K562 (cell line): ENCODE measurements around the gene CBX1. TPM values are rescaled to one million over a fixed set of nuclear protein-coding genes. Genes with fewer than 3 reads are reported as not detected.

Experiments
- ATAC-seq: fragments of 200-7000 bp; cut with Tn5 transposase; 3 replicates; pipeline ENCODE4 v1.9.1; 2020; ENCODE audit warnings: moderate library complexity
- BruUV-seq: library from RNA; stranded (reverse); fragments of 400-500 nt; replicated peaks from 2 replicates; lab custom pipeline; 2021; lab: Mats Ljungman, UMichigan
- CTCF ChIA-PET: fragments of 300-600 bp; formaldehyde crosslinking; extraction: SDS; loops from one replicate; lab custom pipeline; 2021; ENCODE audit warnings: low intra/inter-chr PET ratio; lab: Yijun Ruan, JAX
- POLR2A ChIA-PET: fragments of 300-600, 350-650 bp; sonication (Branson Sonifier 250); formaldehyde crosslinking; extraction: SDS; loops from one replicate; lab custom pipeline; 2021; ENCODE audit warnings: antibody characterized with exemption, inconsistent platforms; lab: Yijun Ruan, JAX
- DNase-seq, 4 experiments: peaks; one replicate each; pipeline versions ENCODE4 v3.0.0 to v3.0.0-alpha.2; 2011 to 2018; ENCODE audit warnings: low spot score in 3 of 4, mixed read lengths in 3 of 4; ENCODE audit errors: extremely low read depth in 1 of 4
- FAIRE-seq: peaks from 2 replicates; lab custom pipeline; 2011; peaks lifted over from hg19 to GRCh38; lab: Jason Lieb, UNC
- H2AFZ ChIP-seq: 2 replicates; pipeline ENCODE4 v1.6.0; 2011; ENCODE audit warnings: low read depth, low read length, control low read depth, inconsistent platforms
- H3K27ac ChIP-seq: fragments of 200-600 bp; 3 replicates; pipeline ENCODE4 v1.8.0; 2011; ENCODE audit warnings: low read depth, mild to moderate bottlenecking, control low read depth, inconsistent platforms, low read length, moderate library complexity, mixed read lengths; ENCODE audit errors: extremely low read depth
- H3K27me3 ChIP-seq, 2 experiments: fragments of 300-600 bp in 1 of 2; 2 replicates in 1 of 2; 3 replicates in 1 of 2; pipeline versions ENCODE4 v1.6.0 to v1.8.0; 2011; ENCODE audit warnings: inconsistent platforms in 2 of 2, low read length in 2 of 2, mild to moderate bottlenecking in 1 of 2, mixed read lengths in 1 of 2, moderate library complexity in 1 of 2; ENCODE audit not compliant: control insufficient read depth in 2 of 2, insufficient read depth in 2 of 2
- H3K36me3 ChIP-seq: fragments of 300-600 bp; 3 replicates; pipeline ENCODE4 v1.8.0; 2011; ENCODE audit warnings: mild to moderate bottlenecking, low read length, inconsistent platforms; ENCODE audit not compliant: control insufficient read depth, insufficient read depth
- H3K4me1 ChIP-seq, 2 experiments: fragments of 200-600 bp in 1 of 2; replicated peaks in 1 of 2; 2 replicates in 1 of 2; 3 replicates in 1 of 2; pipeline versions ENCODE4 v1.5.1 to v1.8.0; 2011; ENCODE audit warnings: inconsistent platforms in 2 of 2, low read length in 2 of 2, mild to moderate bottlenecking in 1 of 2, mixed read lengths in 1 of 2, moderate library complexity in 1 of 2; ENCODE audit not compliant: control insufficient read depth in 2 of 2, insufficient read depth in 2 of 2
- H3K4me2 ChIP-seq: 2 replicates; pipeline ENCODE4 v1.6.1; 2011; ENCODE audit warnings: low read length, control low read depth, inconsistent platforms, mixed read lengths; ENCODE audit not compliant: insufficient read depth
- H3K4me3 ChIP-seq: fragments of 200-600 bp; sonication (generic), shearing (Covaris generic); 2 replicates; pipeline ENCODE4 v1.5.1; 2016; ENCODE audit warnings: control low read depth, inconsistent platforms
- H3K79me2 ChIP-seq: fragments of 200-600 bp; 3 replicates; pipeline ENCODE4 v1.8.0; 2011; ENCODE audit warnings: low read length, inconsistent platforms; ENCODE audit not compliant: control insufficient read depth, insufficient read depth
- H3K9ac ChIP-seq, 2 experiments: 2 replicates each; pipeline versions ENCODE4 v1.6.0 to v1.6.1; 2011; ENCODE audit warnings: low read depth in 2 of 2, low read length in 2 of 2, control low read depth in 1 of 2, inconsistent platforms in 1 of 2, mild to moderate bottlenecking in 1 of 2, mixed read lengths in 1 of 2; ENCODE audit not compliant: insufficient read depth in 1 of 2
- H3K9me1 ChIP-seq: one replicate; pipeline ENCODE4 v1.6.0; 2011; ENCODE audit warnings: inconsistent platforms, mild to moderate bottlenecking, low read length, moderate library complexity; ENCODE audit not compliant: control insufficient read depth, insufficient read depth
- H3K9me3 ChIP-seq: replicated peaks from 2 replicates; pipeline ENCODE4 v1.5.1; 2011; ENCODE audit warnings: low read depth, low read length, inconsistent platforms; ENCODE audit not compliant: control insufficient read depth, insufficient read depth
- H4K20me1 ChIP-seq: replicated peaks from 2 replicates; pipeline ENCODE4 v1.6.1; 2011; ENCODE audit warnings: low read length, inconsistent platforms, mixed read lengths; ENCODE audit not compliant: control insufficient read depth, insufficient read depth
- BRCA1 ChIP-seq, 2 experiments: fragments of 450-650 bp in 1 of 2; sonication (generic) in 1 of 2; formaldehyde crosslinking in 1 of 2; IDR thresholded peaks; 2 replicates each; pipeline versions ENCODE4 v1.5.0 to v1.6.1; 2017 to 2020; ENCODE audit warnings: mild to moderate bottlenecking in 1 of 2, missing genetic modification reagents in 1 of 2
- CBX3 ChIP-seq, 2 experiments: IDR thresholded peaks; 1 replicate in 1 of 2; 2 replicates in 1 of 2; pipeline ENCODE4 v1.6.1; 2012; ENCODE audit warnings: inconsistent platforms in 2 of 2, low read length in 2 of 2, borderline replicate concordance in 1 of 2, control low read depth in 1 of 2
- ELF2 ChIP-seq: fragments of 250-450 bp; sonication (Bioruptor Pico); IDR thresholded peaks from 2 replicates; pipeline ENCODE4 v1.5.0; 2021; ENCODE audit warnings: mild to moderate bottlenecking
- GATAD2A ChIP-seq: fragments of 450-650 bp; IDR thresholded peaks from 2 replicates; pipeline ENCODE4 v1.6.1; 2017
- MAFF ChIP-seq: IDR thresholded peaks from 2 replicates; pipeline ENCODE4 v1.6.1; 2012; ENCODE audit warnings: low read length, improper control_type of control experiment
- NCOA2 ChIP-seq, 2 experiments: fragments of 450-650 bp; IDR thresholded peaks; 2 replicates each; pipeline ENCODE4 v1.6.1; 2018; ENCODE audit warnings: mild to moderate bottlenecking in 2 of 2, moderate library complexity in 1 of 2; ENCODE audit not compliant: partially characterized antibody in 2 of 2
- PML ChIP-seq: IDR thresholded peaks from 2 replicates; pipeline ENCODE4 v1.6.1; 2012; ENCODE audit warnings: low read length, inconsistent platforms
- RFX5 ChIP-seq: IDR thresholded peaks from 2 replicates; pipeline ENCODE4 v1.6.1; 2011; ENCODE audit warnings: low read depth, mild to moderate bottlenecking, improper control_type of control experiment, low read length
- TAL1 ChIP-seq: fragments of 450-650 bp; IDR thresholded peaks from 2 replicates; pipeline ENCODE4 v1.6.1; 2016; ENCODE audit warnings: mild to moderate bottlenecking
- XRCC3 ChIP-seq: fragments of 450-650 bp; IDR thresholded peaks from 2 replicates; pipeline ENCODE4 v1.6.1; 2017; ENCODE audit warnings: mild to moderate bottlenecking, moderate library complexity
- ZBTB1 ChIP-seq: sonication (generic); formaldehyde crosslinking; IDR thresholded peaks from 2 replicates; pipeline ENCODE4 v1.8.1; 2023; ENCODE audit warnings: missing genetic modification reagents, low read depth, mild to moderate bottlenecking, borderline replicate concordance
- ZC3H11A ChIP-seq: IDR thresholded peaks from 2 replicates; pipeline ENCODE4 v1.6.1; 2012; ENCODE audit warnings: low read depth, low read length, improper control_type of control experiment
- ZNF140 ChIP-seq: fragments of 250-450 bp; sonication (Bioruptor Pico); IDR thresholded peaks from 2 replicates; pipeline ENCODE4 v1.8.0; 2021; ENCODE audit warnings: moderate library complexity, mild to moderate bottlenecking, inconsistent platforms
- ZNF24 ChIP-seq: fragments of 450-650 bp; IDR thresholded peaks from 2 replicates; pipeline ENCODE4 v1.6.1; 2016
- ZNF41 ChIP-seq: fragments of 250-450 bp; sonication (Bioruptor Pico); conservative IDR thresholded peaks from 2 replicates; pipeline ENCODE4 v1.4.0; 2020; ENCODE audit warnings: mild to moderate bottlenecking
- ZNF644 ChIP-seq: fragments of 200-800 bp; sonication (Bioruptor generic); IDR thresholded peaks from 2 replicates; pipeline ENCODE4 v1.6.1; 2016; ENCODE audit warnings: low read depth, missing genetic modification characterization, missing compliant biosample characterization
- ZNF766 ChIP-seq: fragments of 200-800 bp; sonication (Bioruptor generic); conservative IDR thresholded peaks from 2 replicates; pipeline ENCODE4 v1.6.1; 2016; ENCODE audit warnings: missing genetic modification characterization, missing compliant biosample characterization
- WGBS: fragments of 100-300 bp; shearing (Covaris generic); methylation state at CpG from one replicate; pipeline ENCODE4 v1.1.6; 2016; ENCODE audit warnings: low coverage, mixed read lengths; ENCODE audit not compliant: insufficient coverage; ENCODE audit errors: missing lambda C conversion rate; 5-methylcytosine and 5-hydroxymethylcytosine counted together
- in situ Hi-C: fragments of 300-500 bp; cut with MboI; formaldehyde crosslinking; loops from 4 replicates; pipeline ENCODE4 v1.15.0; 2018; ENCODE audit warnings: inconsistent platforms, mixed read lengths
- intact Hi-C: fragments of 100-400 bp; cut with micrococcal nuclease; formaldehyde crosslinking; loops from 2 replicates; pipeline ENCODE4 v1.14.2; 2022
- polyA plus RNA-seq, 8 experiments: library from polyadenylated mRNA; depleted of rRNA in 4 of 8; stranded (reverse) in 5 of 8; unstranded in 3 of 8; fragments of >200 nt; fragmentation: Nextera tagmentation in 2 of 8; fragmentation: Illumina TruSeq in 1 of 8; extraction: Ambion mirVana in 2 of 8; extraction: Trizol in 1 of 8; gene quantifications; 2 replicates each; pipeline versions ENCODE4 v1.2.1 to v1.2.3, GENCODE V29; 2011 to 2014; ENCODE audit warnings: inconsistent platforms in 1 of 8, missing spikeins in 1 of 8
- total RNA-seq, 7 experiments: library from RNA; depleted of rRNA in 6 of 7; stranded (reverse); fragments of >200 nt in 6 of 7; fragmentation: Illumina TruSeq in 2 of 7; extraction: Trizol in 2 of 7; gene quantifications; 2 replicates each; pipeline versions ENCODE4 v1.2.1 to v1.2.3, GENCODE V29; 2011 to 2021; ENCODE audit warnings: low replicate concordance in 1 of 7
- TF ChIP-seq, protein P1 (sequence below): fragments of 450-650 bp; formaldehyde crosslinking; IDR thresholded peaks from 2 replicates; pipeline ENCODE4 v1.4.0; 2020; ENCODE audit warnings: mild to moderate bottlenecking, moderate library complexity
- TF ChIP-seq, protein P2 (sequence below), 2 experiments: fragments of 450-650 bp; IDR thresholded peaks; 2 replicates each; pipeline ENCODE4 v1.6.1; 2016

CBX1 gene
- total and polyA plus RNA-seq, 9 of the 15 experiments (the other 6 are each of a cell fraction or from before 2014, with no cell fraction given), result 10.6 to 95.7 (median 52.7) TPM

DNA sequence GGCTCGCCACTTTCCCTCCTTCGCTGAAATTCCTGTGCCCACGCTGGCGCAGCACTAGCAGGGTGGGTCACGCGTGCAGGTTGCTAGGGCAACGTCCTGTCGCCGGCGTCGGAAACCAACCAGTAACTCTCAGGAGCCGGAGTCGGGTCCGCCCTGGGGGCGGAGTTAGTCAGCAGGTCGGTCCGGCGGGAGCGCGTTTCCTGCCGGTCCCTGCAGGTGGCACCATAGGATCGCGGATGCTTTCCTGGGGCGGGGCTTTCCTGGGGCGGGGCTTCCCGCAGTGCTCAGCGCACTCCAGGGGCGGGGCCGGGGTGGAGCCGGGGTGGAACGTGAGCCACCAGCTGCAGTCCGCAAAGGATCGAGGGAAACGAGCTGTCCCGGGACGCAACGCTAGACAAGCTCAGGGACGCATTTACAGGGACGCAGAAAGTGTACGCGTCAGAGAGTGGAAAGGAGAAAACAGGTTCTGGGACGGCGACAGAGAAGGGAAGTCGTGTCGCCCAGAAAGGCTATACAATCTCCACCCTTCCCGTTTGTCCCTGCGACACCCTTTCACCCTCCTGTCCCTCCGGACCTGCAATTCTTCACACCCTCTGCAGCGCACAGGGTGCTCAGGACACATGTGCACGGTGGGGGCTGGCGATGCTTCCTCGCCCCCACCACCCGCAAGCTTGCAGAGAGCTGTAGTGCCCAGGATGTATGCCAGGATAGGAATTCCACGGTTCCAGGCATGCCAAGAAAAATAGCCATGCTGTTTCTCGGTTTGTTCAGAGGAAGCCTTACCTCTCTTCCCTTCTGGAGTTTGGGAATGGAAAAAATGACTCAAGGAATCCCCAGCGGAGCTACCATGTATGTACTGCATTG, 76.0 kb downstream of the CBX1 start:
- ATAC-seq (peak; percentile 94), FAIRE-seq (peak; percentile 92), DNase-seq (peak; percentile 95 to 97 (median 96))
- ChIA-PET CTCF (interaction anchor here (0.6 to 4.7 kb wide), 12 partner anchors 23 to 1821 kb away, joined by 3 to 54 read pairs (median 3); partner anchors contain the start of genes NFE2L1 and SP2), POLR2A (interaction anchor here (0.6 to 2.1 kb wide), 6 partner anchors 23 to 194 kb away, joined by 3 to 16 read pairs (median 3); partner anchors contain the start of genes LRRC46, MRPL10 and NFE2L1)
- Histone ChIP-seq H3K27me3 (no peaks in the 10 kb centered on the region), H3K4me1 (peaks cover 23 to 39% of the 10 kb centered on the region in 2 experiments; a peak in 4 of 5 replicates), H3K9me1 (no peaks in the 10 kb centered on the region), H3K79me2 (no peaks in the 10 kb centered on the region), H3K27ac (peak overlapping the region; percentile 8; the same call in 1 of the 3 replicates), H2AFZ (peak overlapping the region; percentile 99), H3K4me3 (peak overlapping the region; percentile 41), H4K20me1 (no peaks in the 10 kb centered on the region), H3K36me3 (no peaks in the 10 kb centered on the region), H3K9me3 (no peaks in the 10 kb centered on the region), H3K4me2 (peak overlapping the region; percentile 97), H3K9ac (peak overlapping the region; percentile 3 to 87; a peak in 3 of 4 replicates)
- BruUV-seq, result no TSS peak
- WGBS, result under 1% methylated on average over 43 of the region's 56 CpGs
- intact Hi-C loops (loop anchor here (2.0 to 10.0 kb wide), 2 partner anchors 24 to 230 kb away; partner anchors contain the start of gene NFE2L1), in situ Hi-C loops (loop anchor here (5.0 kb wide), 2 partner anchors 42 to 117 kb away; no protein-coding TSS in a partner anchor)
- TF ChIP-seq NCOA2 (IDR thresholded peaks at IDR 0.05; ENCODE audit: partially characterized antibody in 2 of 2) (no peak), PML (no peak), MAFF (no peak), GATAD2A (no peak), ZNF24 (no peak), ZC3H11A (no peak), TAL1 (no peak), ELF2 (CRISPR knock-in tag) (no peak), BRCA1 (IDR thresholded peaks at IDR 0.05) (no peak), BRCA1 (CRISPR knock-in tag; IDR thresholded peaks at IDR 0.05) (peak; percentile 95; the same call in 1 of the 2 replicates), ZNF41 (CRISPR knock-in tag) (no peak), XRCC3 (no peak), ZNF644 (no peak), ZBTB1 (CRISPR knock-in tag) (no peak), ZNF140 (CRISPR knock-in tag) (no peak), CBX3 (IDR thresholded peaks at IDR 0.05; ENCODE audit: borderline replicate concordance in 1 of 2, low read length in 2 of 2) (no peak), RFX5 (no peak), ZNF766 (CRISPR knock-in tag) (no peak)
- TF ChIP-seq, protein P1, sequence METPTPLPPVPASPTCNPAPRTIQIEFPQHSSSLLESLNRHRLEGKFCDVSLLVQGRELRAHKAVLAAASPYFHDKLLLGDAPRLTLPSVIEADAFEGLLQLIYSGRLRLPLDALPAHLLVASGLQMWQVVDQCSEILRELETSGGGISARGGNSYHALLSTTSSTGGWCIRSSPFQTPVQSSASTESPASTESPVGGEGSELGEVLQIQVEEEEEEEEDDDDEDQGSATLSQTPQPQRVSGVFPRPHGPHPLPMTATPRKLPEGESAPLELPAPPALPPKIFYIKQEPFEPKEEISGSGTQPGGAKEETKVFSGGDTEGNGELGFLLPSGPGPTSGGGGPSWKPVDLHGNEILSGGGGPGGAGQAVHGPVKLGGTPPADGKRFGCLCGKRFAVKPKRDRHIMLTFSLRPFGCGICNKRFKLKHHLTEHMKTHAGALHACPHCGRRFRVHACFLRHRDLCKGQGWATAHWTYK, result no peak
- TF ChIP-seq, protein P2, sequence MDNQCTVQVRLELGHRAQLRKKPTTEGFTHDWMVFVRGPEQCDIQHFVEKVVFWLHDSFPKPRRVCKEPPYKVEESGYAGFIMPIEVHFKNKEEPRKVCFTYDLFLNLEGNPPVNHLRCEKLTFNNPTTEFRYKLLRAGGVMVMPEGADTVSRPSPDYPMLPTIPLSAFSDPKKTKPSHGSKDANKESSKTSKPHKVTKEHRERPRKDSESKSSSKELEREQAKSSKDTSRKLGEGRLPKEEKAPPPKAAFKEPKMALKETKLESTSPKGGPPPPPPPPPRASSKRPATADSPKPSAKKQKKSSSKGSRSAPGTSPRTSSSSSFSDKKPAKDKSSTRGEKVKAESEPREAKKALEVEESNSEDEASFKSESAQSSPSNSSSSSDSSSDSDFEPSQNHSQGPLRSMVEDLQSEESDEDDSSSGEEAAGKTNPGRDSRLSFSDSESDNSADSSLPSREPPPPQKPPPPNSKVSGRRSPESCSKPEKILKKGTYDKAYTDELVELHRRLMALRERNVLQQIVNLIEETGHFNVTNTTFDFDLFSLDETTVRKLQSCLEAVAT (IDR thresholded peaks at IDR 0.05), result no peak
